OCI-LY1 (cell line): ENCODE measurements around the gene PNKP.
A peak's percentile ranks its signal among the peaks of the same experiment; 100 is the strongest.

Experiments used
- H2AFZ ChIP-seq: fragments of 200-600 bp; sonication (generic), shearing (Covaris generic); 2 replicates; pipeline ENCODE4 v1.6.0; 2014; ENCODE audit warnings: antibody characterized with exemption, mild to moderate bottlenecking, low read length
- H3F3A ChIP-seq: fragments of 200-600 bp; sonication (generic), shearing (Covaris generic); 2 replicates; pipeline ENCODE4 v1.6.0; 2014; ENCODE audit warnings: mild to moderate bottlenecking, antibody characterized with exemption, low read length, moderate library complexity; ENCODE audit not compliant: insufficient read depth
- H3K27ac ChIP-seq: fragments of 200-600 bp; sonication (generic); 2 replicates; pipeline ENCODE4 v1.5.1; 2014; ENCODE audit warnings: low read length, mixed run types, mild to moderate bottlenecking, low read depth; ENCODE audit not compliant: poor library complexity, severe bottlenecking
- H3K27me3 ChIP-seq: fragments of 200-600 bp; sonication (generic); 2 replicates; pipeline ENCODE4 v1.6.0; 2014; ENCODE audit warnings: antibody characterized with exemption, mild to moderate bottlenecking, low read length, moderate library complexity; ENCODE audit not compliant: insufficient read depth
- H3K36me3 ChIP-seq: fragments of 200-600 bp; sonication (generic); 2 replicates; pipeline ENCODE4 v1.6.1; 2014; ENCODE audit warnings: mild to moderate bottlenecking, antibody characterized with exemption, low read length, moderate library complexity, mixed read lengths; ENCODE audit not compliant: insufficient read depth
- H3K4me1 ChIP-seq: fragments of 200-600 bp; sonication (generic); 2 replicates; pipeline ENCODE4 v1.5.1; 2014; ENCODE audit warnings: mild to moderate bottlenecking, low read length, moderate library complexity; ENCODE audit not compliant: insufficient read depth, severe bottlenecking
- H3K4me2 ChIP-seq: fragments of 200-600 bp; sonication (generic), shearing (Covaris generic); 2 replicates; pipeline ENCODE4 v1.6.1; 2014; ENCODE audit warnings: low read length
- H3K4me3 ChIP-seq: fragments of 200-600 bp; sonication (generic); 2 replicates; pipeline ENCODE4 v1.5.1; 2014; ENCODE audit warnings: low read length, low read depth, mild to moderate bottlenecking, mixed read lengths; ENCODE audit not compliant: poor library complexity, severe bottlenecking
- H3K79me2 ChIP-seq: fragments of 200-600 bp; shearing (Covaris generic); 2 replicates; pipeline ENCODE4 v1.6.1; 2016; ENCODE audit warnings: mixed run types, low read length, mixed read lengths; ENCODE audit not compliant: insufficient read depth
- H3K9ac ChIP-seq: fragments of 200-600 bp; sonication (generic), shearing (Covaris generic); 2 replicates; pipeline ENCODE4 v1.6.1; 2014; ENCODE audit warnings: mild to moderate bottlenecking, low read length, mixed read lengths
- H3K9me2 ChIP-seq: fragments of 200-600 bp; sonication (generic), shearing (Covaris generic); 2 replicates; pipeline ENCODE4 v1.6.1; 2014; ENCODE audit warnings: low read depth, mild to moderate bottlenecking, low read length, mixed read lengths
- H3K9me3 ChIP-seq: fragments of 200-600 bp; shearing (Covaris generic); 2 replicates; pipeline ENCODE4 v1.6.1; 2014; ENCODE audit warnings: low read length, mixed read lengths
- H4K20me1 ChIP-seq: fragments of 200-600 bp; sonication (generic), shearing (Covaris generic); 2 replicates; pipeline ENCODE4 v1.6.0; 2016; ENCODE audit warnings: mild to moderate bottlenecking, low read length; ENCODE audit not compliant: insufficient read depth
- EZH2 ChIP-seq: fragments of 200-600 bp; sonication (generic), shearing (Covaris generic); IDR thresholded peaks from 2 replicates; pipeline ENCODE4 v1.8.0; 2017; ENCODE audit warnings: borderline replicate concordance, mixed run types, mild to moderate bottlenecking, antibody characterized with exemption, low read length, moderate library complexity, mixed read lengths
- TF ChIP-seq, protein P1 (sequence below): fragments of 200-600 bp; sonication (generic), shearing (Covaris generic); IDR thresholded peaks from 2 replicates; pipeline ENCODE4 v1.5.1; 2017; ENCODE audit warnings: mild to moderate bottlenecking, antibody characterized with exemption, low read length, moderate library complexity, mixed read lengths

Gene PNKP

DNA sequence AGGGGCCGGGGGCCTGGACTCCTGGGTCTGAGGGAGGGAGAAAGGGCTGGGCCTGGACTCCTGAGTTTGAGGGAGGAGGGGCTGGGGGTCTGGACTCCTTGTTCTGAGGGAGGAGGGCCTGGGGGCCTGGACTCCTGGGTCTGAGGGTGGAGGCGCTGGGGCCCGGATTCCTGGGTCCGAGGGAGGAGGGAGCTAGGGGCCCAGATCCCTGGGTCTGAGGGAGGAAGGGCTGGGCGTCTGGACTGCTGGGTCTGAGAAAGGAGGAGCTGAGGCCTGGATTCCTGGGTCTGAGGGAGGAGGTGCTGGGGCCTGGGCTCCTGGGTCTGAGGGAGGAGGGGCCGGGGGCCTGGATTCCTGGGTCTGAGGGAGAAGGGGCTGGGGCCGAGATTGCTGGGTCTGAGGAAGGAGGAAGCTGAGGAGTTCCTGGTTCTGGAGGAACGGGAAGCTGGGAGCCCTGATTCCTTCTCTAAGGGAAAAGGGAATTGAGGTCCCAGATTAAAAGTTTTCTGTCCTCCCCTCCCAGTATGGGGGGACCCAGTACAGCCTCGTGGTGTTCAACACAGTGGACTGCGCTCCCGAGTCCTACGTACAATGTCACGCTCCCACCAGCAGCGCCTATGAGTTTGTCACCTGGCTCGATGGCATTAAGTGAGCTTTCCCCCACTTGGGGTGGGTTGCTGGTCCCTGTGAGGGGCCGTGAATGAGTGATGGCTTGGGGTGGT, 48.6 kb downstream of the PNKP start:
- H3K79me2 ChIP-seq, result peaks cover 31% of the 10 kb centered on the region
- H3K27me3 ChIP-seq, result no peaks in the 10 kb centered on the region

DNA sequence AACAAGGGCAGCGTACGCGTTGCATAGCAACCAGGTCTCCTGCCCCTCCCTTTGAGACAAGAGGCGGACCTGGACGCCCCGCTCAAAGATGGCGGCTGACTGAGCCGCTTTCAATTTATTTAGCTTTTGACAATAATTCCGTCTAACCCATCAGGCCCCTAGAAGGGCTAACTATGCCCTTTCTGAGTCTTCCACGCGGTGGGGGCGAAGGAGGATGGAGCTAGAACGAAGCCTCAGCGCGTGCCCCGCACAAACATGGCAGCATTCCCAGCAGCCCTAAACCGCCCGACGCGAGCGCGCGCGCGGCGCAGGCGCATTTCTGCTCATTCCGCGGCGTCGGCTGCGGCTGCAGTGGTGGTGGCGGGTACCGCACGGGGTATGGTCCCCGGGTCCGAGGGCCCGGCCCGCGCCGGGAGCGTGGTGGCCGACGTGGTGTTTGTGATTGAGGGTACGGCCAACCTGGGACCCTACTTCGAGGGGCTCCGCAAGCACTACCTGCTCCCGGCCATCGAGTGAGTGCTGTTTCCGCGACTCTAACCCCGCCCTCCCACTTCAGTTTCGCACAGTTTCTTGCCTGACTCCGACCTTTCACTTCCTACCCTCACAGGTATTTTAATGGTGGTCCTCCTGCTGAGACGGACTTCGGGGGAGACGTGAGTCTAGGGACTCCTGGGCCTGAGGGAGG, 49.3 kb downstream of the PNKP start, which contains the start of gene MED25:
MED25 (plus strand) TSS at position 326 of the 685 bp plus-strand sequence; CDS start at position 379, 53 bp downstream.
- Histone ChIP-seq H3K9ac (peak within 1 kb of the TSS; percentile 100), H3K79me2 (peaks cover 30% of the 10 kb centered on the region), H3K27ac (peak within 1 kb of the TSS; percentile 99), H3K4me1 (peaks cover 56% of the 10 kb centered on the region), H3K9me3 (no peaks in the 10 kb centered on the region), H3K4me2 (peak within 1 kb of the TSS; percentile 88), H3K4me3 (peak within 1 kb of the TSS; percentile 99), H3K27me3 (no peaks in the 10 kb centered on the region), H3K9me2 (no peaks in the 10 kb centered on the region), H3K36me3 (peaks cover 34% of the 10 kb centered on the region), H4K20me1 (no peaks in the 10 kb centered on the region), H3F3A (peaks cover 10% of the 10 kb centered on the region), H2AFZ (no peak within 1 kb of the TSS)
- TF ChIP-seq, protein P1, sequence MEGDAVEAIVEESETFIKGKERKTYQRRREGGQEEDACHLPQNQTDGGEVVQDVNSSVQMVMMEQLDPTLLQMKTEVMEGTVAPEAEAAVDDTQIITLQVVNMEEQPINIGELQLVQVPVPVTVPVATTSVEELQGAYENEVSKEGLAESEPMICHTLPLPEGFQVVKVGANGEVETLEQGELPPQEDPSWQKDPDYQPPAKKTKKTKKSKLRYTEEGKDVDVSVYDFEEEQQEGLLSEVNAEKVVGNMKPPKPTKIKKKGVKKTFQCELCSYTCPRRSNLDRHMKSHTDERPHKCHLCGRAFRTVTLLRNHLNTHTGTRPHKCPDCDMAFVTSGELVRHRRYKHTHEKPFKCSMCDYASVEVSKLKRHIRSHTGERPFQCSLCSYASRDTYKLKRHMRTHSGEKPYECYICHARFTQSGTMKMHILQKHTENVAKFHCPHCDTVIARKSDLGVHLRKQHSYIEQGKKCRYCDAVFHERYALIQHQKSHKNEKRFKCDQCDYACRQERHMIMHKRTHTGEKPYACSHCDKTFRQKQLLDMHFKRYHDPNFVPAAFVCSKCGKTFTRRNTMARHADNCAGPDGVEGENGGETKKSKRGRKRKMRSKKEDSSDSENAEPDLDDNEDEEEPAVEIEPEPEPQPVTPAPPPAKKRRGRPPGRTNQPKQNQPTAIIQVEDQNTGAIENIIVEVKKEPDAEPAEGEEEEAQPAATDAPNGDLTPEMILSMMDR, result no peak
- no peak for TF ChIP-seq EZH2

More for the DNA sequence above, 48.6 kb downstream of the PNKP start:
- Histone ChIP-seq H3K36me3 (peaks cover 37% of the 10 kb centered on the region), H4K20me1 (no peaks in the 10 kb centered on the region), H3K9me3 (no peaks in the 10 kb centered on the region), H3K9me2 (no peaks in the 10 kb centered on the region), H3K4me1 (peaks cover 61% of the 10 kb centered on the region), H3K27ac (peak overlapping the region; percentile 99), H3K4me2 (peak overlapping the region; percentile 88), H3K4me3 (peak overlapping the region; percentile 99), H3K9ac (peak overlapping the region; percentile 100), H3F3A (peaks cover 10% of the 10 kb centered on the region), H2AFZ (no peak overlapping the region)
- no peak for TF ChIP-seq EZH2
- TF ChIP-seq, protein P1, result no peak

DNA sequence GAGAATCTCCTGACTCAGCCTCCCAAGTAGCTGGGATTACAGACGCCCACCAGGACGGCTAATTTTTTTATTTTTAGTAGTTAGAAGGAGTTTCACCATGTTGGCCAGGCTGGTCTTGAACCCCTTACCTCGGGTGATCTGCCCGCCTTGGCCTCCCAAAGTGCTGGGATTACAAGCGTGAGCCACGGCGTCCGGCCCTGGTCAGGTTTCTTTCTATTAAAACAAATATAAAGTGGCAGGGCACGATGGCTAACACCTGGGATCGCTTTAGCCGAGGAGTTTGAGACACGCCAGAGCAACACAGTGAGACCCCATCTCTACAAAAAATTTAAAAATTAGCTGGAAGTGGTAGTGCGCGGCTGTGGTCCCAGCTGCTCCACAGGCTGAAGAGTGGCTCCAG, 50.8 kb downstream of the PNKP start:
- Histone ChIP-seq H3K9me2 (no peaks in the 10 kb centered on the region), H3K36me3 (peaks cover 20% of the 10 kb centered on the region; the same call in 1 of the 2 replicates), H4K20me1 (no peaks in the 10 kb centered on the region), H3F3A (peaks cover 10% of the 10 kb centered on the region), H2AFZ (no peak overlapping the region), H3K4me3 (no peak overlapping the region), H3K27ac (peak overlapping the region; percentile 99), H3K4me1 (peaks cover 55% of the 10 kb centered on the region), H3K4me2 (no peak overlapping the region), H3K9ac (no peak overlapping the region), H3K79me2 (peaks cover 30% of the 10 kb centered on the region), H3K9me3 (no peaks in the 10 kb centered on the region), H3K27me3 (no peaks in the 10 kb centered on the region)
- TF ChIP-seq, protein P1, result no peak
- TF ChIP-seq EZH2, result no peak
